IMR-90 (cell line): ENCODE data around the gene ACP1.

Experiments
- CEBPB ChIP-seq: IDR thresholded peaks from 2 replicates; pipeline ENCODE4 v1.6.1; 2012; ENCODE audit warnings: low read depth, low read length, improper control_type of control experiment
- CTCF ChIP-seq: conservative IDR thresholded peaks from 2 replicates; pipeline ENCODE4 v1.5.1; 2012; ENCODE audit warnings: mild to moderate bottlenecking, low read depth, low read length, improper control_type of control experiment
- ELK1 ChIP-seq: fragments of 150-350 bp; IDR thresholded peaks from 2 replicates; pipeline ENCODE4 v1.6.1; 2016; ENCODE audit warnings: low read depth, mild to moderate bottlenecking, low read length, moderate library complexity, borderline replicate concordance
- FOS ChIP-seq: fragments of 150-350 bp; IDR thresholded peaks from 2 replicates; pipeline ENCODE4 v1.6.1; 2016; ENCODE audit warnings: low read depth, low read length
- MAFK ChIP-seq: IDR thresholded peaks from 2 replicates; pipeline ENCODE4 v1.6.1; 2012; ENCODE audit warnings: low read depth, low read length, improper control_type of control experiment
- MAZ ChIP-seq: IDR thresholded peaks from 2 replicates; pipeline ENCODE4 v1.6.1; 2012; ENCODE audit warnings: low read depth, mild to moderate bottlenecking, low read length, improper control_type of control experiment, moderate library complexity, borderline replicate concordance
- NFE2L2 ChIP-seq: fragments of 150-350 bp; IDR thresholded peaks from 2 replicates; pipeline ENCODE4 v1.6.1; 2016; ENCODE audit warnings: low read depth, mild to moderate bottlenecking, low read length
- RAD21 ChIP-seq: IDR thresholded peaks from 2 replicates; pipeline ENCODE4 v1.6.1; 2012; ENCODE audit warnings: low read length, improper control_type of control experiment
- RCOR1 ChIP-seq: IDR thresholded peaks from 2 replicates; pipeline ENCODE4 v1.6.1; 2012; ENCODE audit warnings: mild to moderate bottlenecking, low read length, improper control_type of control experiment; ENCODE audit not compliant: insufficient replicate concordance
- SMC3 ChIP-seq: fragments of 150-350 bp; IDR thresholded peaks from 2 replicates; pipeline ENCODE4 v1.6.1; 2016; ENCODE audit warnings: low read depth, mild to moderate bottlenecking, antibody characterized with exemption, low read length, moderate library complexity
- USF2 ChIP-seq: fragments of 150-350 bp; IDR thresholded peaks from 2 replicates; pipeline ENCODE4 v1.6.1; 2017; ENCODE audit warnings: mild to moderate bottlenecking, antibody characterized with exemption, low read length, low read depth

- TF ChIP-seq FOS (no peak), CTCF (no peak), MAFK (no peak), ELK1 (no peak), MAZ (no peak), RAD21 (no peak), RCOR1 (no peak), NFE2L2 (no peak), USF2 (no peak), CEBPB (no peak), SMC3 (no peak)
Measured at GRCh38 chr2:278312-278926, 13.7 kb downstream of the ACP1 start.
